ENCODE data around the gene GNL3L. TPM values are rescaled to one million over a fixed set of nuclear protein-coding genes. Genes with fewer than 3 reads are reported as not detected.

Gene GNL3L
- total RNA-seq, 2 experiments from 2014 or later, result 65.4 to 69.6 TPM

DNA sequence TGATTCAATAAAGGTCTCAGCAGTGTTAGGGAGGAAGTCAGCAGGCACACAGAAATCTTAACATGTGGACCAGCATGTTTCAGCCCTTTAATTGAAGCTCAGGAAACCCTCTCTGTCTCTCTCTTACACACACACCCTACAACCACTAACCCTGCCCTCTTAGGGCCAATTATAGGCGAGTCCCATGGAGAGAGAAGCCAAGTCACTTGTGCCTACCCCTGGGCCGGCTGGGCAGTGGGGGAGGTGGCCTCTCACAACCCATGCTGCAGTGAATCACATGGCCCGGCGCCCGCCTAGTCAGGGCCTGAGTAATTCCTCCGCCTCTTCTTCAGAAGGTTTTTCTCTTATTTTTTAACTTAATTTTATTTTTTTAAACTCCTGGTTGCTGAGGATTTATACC lies 37.7 kb upstream of the GNL3L start:
- POLR2A ChIA-PET, result no interaction called here

DNA sequence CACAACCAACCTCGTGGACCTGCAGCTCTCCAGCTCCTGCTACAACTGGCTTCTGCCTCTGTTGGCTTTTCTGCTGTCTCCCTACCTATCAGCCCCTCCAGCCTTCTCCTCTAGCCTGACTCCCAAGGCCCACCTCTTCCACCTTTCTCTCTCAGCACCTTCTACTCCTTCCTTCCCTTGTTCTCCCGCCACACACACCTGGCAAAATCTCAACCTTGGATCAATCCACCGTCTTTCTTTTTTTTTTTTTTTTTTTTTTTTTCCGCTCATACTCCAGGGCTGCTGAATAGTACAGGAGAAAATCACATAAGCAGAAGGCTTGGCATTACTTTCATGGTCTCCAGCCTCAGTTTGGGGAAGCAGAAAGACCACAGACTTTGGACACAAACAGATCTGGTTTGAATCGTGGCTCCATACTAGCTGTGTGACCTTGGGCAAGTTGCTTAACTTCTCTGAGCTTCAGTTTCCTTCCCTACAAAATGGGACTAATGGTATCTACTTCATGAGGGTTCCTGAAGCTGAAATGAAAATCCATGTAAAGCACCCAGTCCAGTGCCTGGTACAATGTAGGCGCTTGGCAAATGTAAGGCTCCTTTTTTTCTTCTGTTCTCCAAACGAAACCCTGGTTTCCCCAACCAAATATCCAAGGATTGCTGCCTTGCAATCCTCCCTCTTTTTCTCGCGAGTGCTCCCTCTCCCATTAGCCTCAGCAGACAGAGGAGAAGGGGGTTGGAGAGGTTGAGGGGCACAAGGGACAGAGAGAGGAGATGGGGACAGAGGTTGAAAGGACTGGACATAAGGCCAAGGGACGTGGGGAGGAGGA lies 35.6 kb upstream of the GNL3L start:
- CTCF ChIA-PET, result no interaction called here
- no peaks in the 10 kb centered on the region for H3K9me3 Mint-ChIP-seq
- H3K27me3 Mint-ChIP-seq, result peaks cover 23% of the 10 kb centered on the region
- ATAC-seq (no peak), DNase-seq (no peak)
- H3K27ac Mint-ChIP-seq, result no peak overlapping the region
- intact Hi-C loops (cut with micrococcal nuclease), result no loop called here
- H3K4me1 Mint-ChIP-seq (ENCODE audit: low read depth), result peaks cover 2% of the 10 kb centered on the region
- H3K4me3 Mint-ChIP-seq, result peak overlapping the region; percentile 27
- POLR2A ChIA-PET, result no interaction called here
- no peaks in the 10 kb centered on the region for H3K36me3 Mint-ChIP-seq (ENCODE audit: low read depth)
- TF ChIP-seq CTCF (IDR thresholded peaks at IDR 0.05), result no peak

More for the DNA sequence above, 37.7 kb upstream of the GNL3L start:
- Mint-ChIP-seq H3K27ac (no peak overlapping the region), H3K4me3 (no peak overlapping the region), H3K27me3 (peaks cover 15% of the 10 kb centered on the region), H3K36me3 (ENCODE audit: low read depth) (no peaks in the 10 kb centered on the region), H3K9me3 (no peaks in the 10 kb centered on the region), H3K4me1 (ENCODE audit: low read depth) (peaks cover 2% of the 10 kb centered on the region)
- ATAC-seq (no peak), DNase-seq (no peak)
- CTCF ChIA-PET, result no interaction called here
- intact Hi-C loops (cut with micrococcal nuclease), result no loop called here
- no peak for TF ChIP-seq CTCF (IDR thresholded peaks at IDR 0.05)

DNA sequence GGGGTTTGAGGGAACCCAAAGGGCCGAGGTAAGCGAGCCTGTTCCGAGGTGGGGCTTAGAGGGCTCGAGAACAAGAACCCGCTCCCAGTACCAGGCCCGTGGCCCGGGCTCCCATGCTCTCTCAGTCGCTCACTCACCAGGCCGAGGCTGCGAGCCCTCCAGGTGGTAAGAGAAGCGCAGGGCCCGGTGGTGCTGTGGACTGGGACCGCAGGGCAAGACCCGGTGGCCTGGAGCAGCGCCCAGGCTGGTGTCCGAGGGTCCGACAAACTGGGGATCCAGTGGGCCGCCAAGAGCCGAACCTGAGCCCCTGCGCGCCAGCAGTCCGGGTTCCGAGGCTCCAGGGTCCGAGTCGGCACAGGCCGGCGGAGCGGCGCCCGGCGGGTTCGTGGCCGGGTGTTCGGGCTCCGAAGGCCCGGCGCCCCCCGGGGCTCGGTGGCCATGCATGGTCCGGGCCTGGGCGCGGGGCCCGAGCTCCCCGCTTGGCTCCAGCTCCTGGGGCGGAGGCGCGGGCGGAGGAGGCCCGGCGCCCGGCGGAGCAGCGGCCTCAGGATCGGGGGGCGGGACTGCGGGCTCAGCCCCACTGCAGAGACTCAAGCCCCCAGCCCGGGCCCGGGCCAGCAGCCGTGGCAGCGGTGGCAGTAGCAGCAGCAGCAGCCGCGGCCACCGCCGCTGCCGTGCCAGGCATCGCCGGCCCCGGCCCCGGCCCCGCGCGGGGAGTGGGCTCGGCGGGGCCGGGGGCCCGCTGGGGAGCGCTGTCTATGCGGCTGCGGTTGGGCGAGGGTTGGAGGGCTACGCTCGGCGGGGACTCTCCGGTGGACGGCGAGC lies 34.8 kb upstream of the GNL3L start:
- no peaks in the 10 kb centered on the region for H3K9me3 Mint-ChIP-seq
- no peaks in the 10 kb centered on the region for H3K36me3 Mint-ChIP-seq (ENCODE audit: low read depth)
- intact Hi-C loops (cut with micrococcal nuclease), result no loop called here
- ChIA-PET CTCF (no interaction called here), POLR2A (no interaction called here)
- peaks cover 2% of the 10 kb centered on the region for H3K4me1 Mint-ChIP-seq (ENCODE audit: low read depth)
- H3K4me3 Mint-ChIP-seq, result peak overlapping the region; percentile 54
- no peak overlapping the region for H3K27ac Mint-ChIP-seq
- DNase-seq (no peak), ATAC-seq (peak; percentile 13)
- TF ChIP-seq CTCF (IDR thresholded peaks at IDR 0.05), result no peak
- H3K27me3 Mint-ChIP-seq, result peaks cover 25% of the 10 kb centered on the region

DNA sequence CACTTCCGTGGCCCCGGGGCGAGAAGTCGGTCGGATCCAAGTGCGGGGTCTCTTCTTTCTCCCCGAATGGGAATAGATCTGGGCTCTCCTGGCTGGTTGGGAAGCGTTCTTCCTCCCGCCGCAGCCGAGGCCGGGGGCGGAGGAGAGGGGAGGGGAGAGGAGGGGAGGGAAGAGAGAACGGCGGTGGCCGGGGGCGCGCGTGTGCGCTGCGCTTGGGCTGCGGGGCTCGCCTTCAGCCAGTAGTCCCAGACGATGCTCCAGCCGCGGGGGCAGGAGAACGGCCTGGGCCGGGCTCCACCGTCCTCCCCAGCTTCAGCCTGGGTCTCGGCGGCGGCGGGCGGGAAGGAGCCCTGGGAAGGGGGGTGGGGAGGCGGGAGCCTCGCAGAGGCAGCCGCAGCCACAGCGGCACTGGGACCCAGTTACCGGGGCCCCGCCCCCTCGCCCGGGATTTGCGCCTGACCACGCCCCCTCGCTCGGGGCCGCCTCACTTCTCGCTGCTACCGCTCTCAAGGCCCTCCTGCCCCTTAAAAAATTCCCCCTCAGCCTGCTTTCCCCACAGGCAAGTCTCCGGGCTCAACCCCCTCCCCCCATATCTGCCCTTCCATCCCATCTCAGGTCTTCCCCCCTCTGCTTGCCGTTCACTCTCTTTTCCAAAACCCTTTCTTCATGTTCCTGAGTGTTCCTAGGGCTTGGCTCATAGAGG lies 34.1 kb upstream of the GNL3L start, which contains the start of gene FGD1:
Gene FGD1 (minus strand): TSS at position 421 of the 703 bp plus-strand sequence. CDS start 802 bp downstream, outside the sequence.
- ATAC-seq (peak; percentile 61), DNase-seq (peak; percentile 34)
- peak within 1 kb of the TSS; percentile 54 for H3K4me3 Mint-ChIP-seq
- no peaks in the 10 kb centered on the region for H3K36me3 Mint-ChIP-seq (ENCODE audit: low read depth)
- H3K27ac Mint-ChIP-seq, result no peak within 1 kb of the TSS
- intact Hi-C loops (cut with micrococcal nuclease), result no loop called here
- CTCF ChIA-PET, result no interaction called here
- TF ChIP-seq CTCF (IDR thresholded peaks at IDR 0.05), result no peak
- H3K9me3 Mint-ChIP-seq, result no peaks in the 10 kb centered on the region
- H3K27me3 Mint-ChIP-seq, result peaks cover 25% of the 10 kb centered on the region
- H3K4me1 Mint-ChIP-seq (ENCODE audit: low read depth), result peaks cover 2% of the 10 kb centered on the region
- POLR2A ChIA-PET, result no interaction called here
